HCT116 (cell line): ENCODE data around the gene SLC26A2. TPM values are rescaled to one million over a fixed set of nuclear protein-coding genes. Genes with fewer than 3 reads are reported as not detected.
A peak's percentile ranks its signal among the peaks of the same experiment; 100 is the strongest.

ENCODE experiments used
- ATAC-seq: fragments of 200-7000 bp; cut with Tn5 transposase; 2 replicates; pipeline ENCODE4 v1.9.1; 2020; ENCODE audit warnings: mild to moderate bottlenecking, moderate library complexity
- BruUV-seq: library from RNA; stranded (reverse); fragments of 400-500 nt; replicated peaks from 2 replicates; lab custom pipeline; 2021; lab: Mats Ljungman, UMichigan
- CTCF ChIA-PET: fragments of 300-600 bp; sonication (Branson Sonifier 250); formaldehyde crosslinking; loops from one replicate; lab custom pipeline; 2021; ENCODE audit warnings: antibody characterized with exemption; lab: Charles Lee
- POLR2A ChIA-PET: fragments of 300-600, 350-600 bp; sonication (Branson Sonifier 250); formaldehyde crosslinking; loops from one replicate; lab custom pipeline; 2021; ENCODE audit warnings: antibody characterized with exemption; lab: Charles Lee
- RAD21 ChIA-PET, 2 experiments: fragments of 300-600 bp; sonication (Branson Sonifier 250); formaldehyde crosslinking; loops; one replicate each; lab custom pipeline; 2023; ENCODE audit warnings: low total read pairs in 2 of 2; ENCODE audit not compliant: uncharacterized antibody in 2 of 2, unreplicated experiment in 2 of 2, low non-redundant PET in 1 of 2; lab: Charles Lee
- DNase-seq: peaks from one replicate; pipeline ENCODE4 v3.0.0-alpha.2; 2010; ENCODE audit warnings: low read depth, low spot score
- H2AFZ ChIP-seq: fragments of 200-600 bp; shearing (Covaris generic), sonication (generic); 2 replicates; pipeline ENCODE4 v1.6.1; 2017; ENCODE audit warnings: low read depth, mixed run types, mixed read lengths, antibody characterized with exemption, low read length; ENCODE audit not compliant: poor library complexity, severe bottlenecking
- H3K27ac ChIP-seq: 2 replicates; pipeline ENCODE4 v1.5.1; 2012; ENCODE audit warnings: low read depth, low read length
- H3K27me3 ChIP-seq: fragments of 200-600 bp; sonication (generic); 2 replicates; pipeline ENCODE4 v1.6.1; 2016; ENCODE audit warnings: mixed run types, low read length, mixed read lengths; ENCODE audit not compliant: insufficient read depth
- H3K36me3 ChIP-seq, 2 experiments: fragments of 200-500 bp in 1 of 2; fragments of 200-600 bp in 1 of 2; sonication (Bioruptor generic) in 1 of 2; sonication (generic) in 1 of 2; 2 replicates each; pipeline versions ENCODE4 v1.5.1 to v1.6.1; 2014 to 2016; ENCODE audit warnings: low read length in 2 of 2, inconsistent platforms in 1 of 2, mixed read lengths in 1 of 2, mixed run types in 1 of 2; ENCODE audit not compliant: insufficient read depth in 2 of 2, control insufficient read depth in 1 of 2
- H3K4me1 ChIP-seq, 2 experiments: fragments of 200-600 bp in 1 of 2; sonication (generic) in 1 of 2; 2 replicates each; pipeline versions ENCODE4 v1.5.1 to v1.6.1; 2012 to 2017; ENCODE audit warnings: low read length in 2 of 2, inconsistent platforms in 1 of 2, mild to moderate bottlenecking in 1 of 2, mixed read lengths in 1 of 2, mixed run types in 1 of 2, moderate library complexity in 1 of 2; ENCODE audit not compliant: insufficient read depth in 2 of 2, control insufficient read depth in 1 of 2
- H3K4me2 ChIP-seq: fragments of 200-600 bp; sonication (generic); 2 replicates; pipeline ENCODE4 v1.6.1; 2017; ENCODE audit warnings: mixed run types, low read length, mixed read lengths
- H3K4me3 ChIP-seq, 2 experiments: fragments of 200-600 bp in 1 of 2; sonication (generic) in 1 of 2; replicated peaks in 1 of 2; 2 replicates each; pipeline ENCODE4 v1.5.1; 2011 to 2016; ENCODE audit warnings: low read length in 2 of 2, control low read depth in 1 of 2, low read depth in 1 of 2, mild to moderate bottlenecking in 1 of 2, mixed read lengths in 1 of 2, mixed run types in 1 of 2
- H3K79me2 ChIP-seq: fragments of 200-600 bp; sonication (generic); 2 replicates; pipeline ENCODE4 v1.6.1; 2017; ENCODE audit warnings: mild to moderate bottlenecking, mixed run types, low read length, moderate library complexity, mixed read lengths; ENCODE audit not compliant: insufficient read depth
- H3K9ac ChIP-seq: fragments of 200-600 bp; sonication (generic); 2 replicates; pipeline ENCODE4 v1.6.1; 2016; ENCODE audit warnings: low read length, mixed read lengths
- H3K9me2 ChIP-seq: fragments of 200-600 bp; sonication (generic), shearing (Covaris generic); 2 replicates; pipeline ENCODE4 v1.6.1; 2017; ENCODE audit warnings: mixed run types, mild to moderate bottlenecking, moderate library complexity; ENCODE audit not compliant: insufficient read depth
- H3K9me3 ChIP-seq, 2 experiments: fragments of 200-500 bp in 1 of 2; fragments of 200-600 bp in 1 of 2; sonication (Bioruptor generic) in 1 of 2; sonication (generic) in 1 of 2; 2 replicates each; pipeline ENCODE4 v1.6.1; 2014 to 2017; ENCODE audit warnings: low read length in 2 of 2, mixed read lengths in 2 of 2, inconsistent platforms in 1 of 2, low read depth in 1 of 2, mild to moderate bottlenecking in 1 of 2, mixed run types in 1 of 2, moderate library complexity in 1 of 2; ENCODE audit not compliant: control insufficient read depth in 1 of 2, insufficient read depth in 1 of 2
- H4K20me1 ChIP-seq: fragments of 200-600 bp; sonication (generic), shearing (Covaris generic); 2 replicates; pipeline ENCODE4 v1.6.1; 2017; ENCODE audit warnings: mixed run types, mild to moderate bottlenecking, moderate library complexity; ENCODE audit not compliant: insufficient read depth
- EGR1 ChIP-seq: IDR thresholded peaks from 2 replicates; pipeline ENCODE4 v1.6.1; 2012; ENCODE audit warnings: low read depth
- ELF1 ChIP-seq: IDR thresholded peaks from 2 replicates; pipeline ENCODE4 v1.6.1; 2012; ENCODE audit warnings: low read depth, borderline replicate concordance
- FOSL1 ChIP-seq: IDR thresholded peaks from 2 replicates; pipeline ENCODE4 v1.6.1; 2012; ENCODE audit warnings: low read depth
- POLR2A ChIP-seq: IDR thresholded peaks from 2 replicates; pipeline ENCODE4 v1.7.0; 2011; ENCODE audit warnings: borderline replicate concordance; ENCODE audit not compliant: insufficient read depth, insufficient read length; ENCODE audit errors: extremely low read depth
- POLR2AphosphoS5 ChIP-seq: IDR thresholded peaks from 2 replicates; pipeline ENCODE4 v1.6.1; 2011; ENCODE audit warnings: mild to moderate bottlenecking, low read depth, low read length, moderate library complexity
- RAD21 ChIP-seq: IDR thresholded peaks from 2 replicates; pipeline ENCODE4 v1.6.1; 2012; ENCODE audit warnings: low read depth, mild to moderate bottlenecking
- TCF7L2 ChIP-seq: IDR thresholded peaks from 2 replicates; pipeline ENCODE4 v1.7.0; 2011; ENCODE audit warnings: borderline replicate concordance, inconsistent platforms; ENCODE audit not compliant: insufficient read depth, insufficient read length; ENCODE audit errors: extremely low read depth
- YY1 ChIP-seq: IDR thresholded peaks from 2 replicates; pipeline ENCODE4 v1.6.1; 2011; ENCODE audit warnings: low read length, low read depth, moderate library complexity, mild to moderate bottlenecking; ENCODE audit not compliant: insufficient replicate concordance; ENCODE audit errors: extremely low read depth
- ZFX ChIP-seq: fragments of 450-650 bp; IDR thresholded peaks from 2 replicates; pipeline ENCODE4 v1.6.1; 2017
- intact Hi-C: fragments of 100-400 bp; cut with micrococcal nuclease; formaldehyde crosslinking; loops from 2 replicates; pipeline ENCODE4 v1.10.0; 2022
- total RNA-seq: library from RNA; stranded (reverse); gene quantifications from one replicate; pipeline ENCODE4 v1.2.1, GENCODE V29; 2021; ENCODE audit not compliant: unreplicated experiment

SLC26A2 gene
- total RNA-seq, 1 experiment from 2014 or later: 7.8 TPM

- intact Hi-C loops: loop anchor here (2.0 to 10.0 kb wide), 3 partner anchors 122 to 354 kb away; partner anchors contain the start of gene TCOF1
- Histone ChIP-seq H2AFZ (peak within 1 kb of the TSS; percentile 1), H3K4me2 (peak within 1 kb of the TSS; percentile 75), H3K79me2 (peaks cover 48% of the 10 kb centered on the region), H3K9me3 (no peaks in the 10 kb centered on the region), H3K9me2 (no peaks in the 10 kb centered on the region), H3K27ac (peak within 1 kb of the TSS; percentile 87), H3K9ac (peak within 1 kb of the TSS; percentile 96), H3K4me3 (peak within 1 kb of the TSS; percentile 95 to 98), H3K4me1 (peaks cover 9 to 26% of the 10 kb centered on the region in 2 experiments; a peak in 3 of 4 replicates), H4K20me1 (no peaks in the 10 kb centered on the region), H3K36me3 (peaks cover 5 to 6% of the 10 kb centered on the region in 2 experiments; a peak in 3 of 4 replicates), H3K27me3 (no peaks in the 10 kb centered on the region)
- RAD21 ChIA-PET: interaction anchor here (0.6 to 1.3 kb wide), 3 partner anchors 22 to 40 kb away, joined by 3 to 4 read pairs (median 3); partner anchors contain the start of gene SLC26A2 (in 1 of the 2)
- peak; percentile 91 for DNase-seq
- CTCF ChIA-PET: interaction anchor here (0.6 to 1.9 kb wide), 5 partner anchors 9 to 168 kb away, joined by 4 to 13 read pairs (median 4); no protein-coding TSS in a partner anchor
- TF ChIP-seq TCF7L2 (peak; percentile 75), POLR2AphosphoS5 (peak; percentile 95), POLR2A (no peak), ZFX (peak; percentile 59), EGR1 (no peak), YY1 (peak; percentile 66), ELF1 (no peak), FOSL1 (no peak), RAD21 (no peak)
- POLR2A ChIA-PET: interaction anchor here (0.8 to 1.8 kb wide), 6 partner anchors 18 to 450 kb away, joined by 3 to 9 read pairs (median 3); partner anchors contain the start of genes RPS14 and SLC26A2
- BruUV-seq: no TSS peak
- peak; percentile 91 for ATAC-seq
Measured at GRCh38 chr5:150000256-150000989, 39.9 kb downstream of the SLC26A2 start, which contains the start of the genes HMGXB3 and TIGD6. Gene HMGXB3 (plus strand): TSS chr5:150000739. CDS start chr5:150004853, 4,114 bp downstream. Gene TIGD6 (minus strand): TSS chr5:150000654. CDS start chr5:149996348, 4,306 bp downstream.
